K562 (cell line): ENCODE results near the gene MACF1. TPM values are rescaled to one million over a fixed set of nuclear protein-coding genes. Genes with fewer than 3 reads are reported as not detected.

Experiments used
- ATAC-seq: fragments of 200-7000 bp; cut with Tn5 transposase; 3 replicates; pipeline ENCODE4 v1.9.1; 2020; ENCODE audit warnings: moderate library complexity
- BruUV-seq: library from RNA; stranded (reverse); fragments of 400-500 nt; replicated peaks from 2 replicates; lab custom pipeline; 2021; lab: Mats Ljungman, UMichigan
- CTCF ChIA-PET: fragments of 300-600 bp; formaldehyde crosslinking; extraction: SDS; loops from one replicate; lab custom pipeline; 2021; ENCODE audit warnings: low intra/inter-chr PET ratio; lab: Yijun Ruan, JAX
- POLR2A ChIA-PET: fragments of 300-600, 350-650 bp; sonication (Branson Sonifier 250); formaldehyde crosslinking; extraction: SDS; loops from one replicate; lab custom pipeline; 2021; ENCODE audit warnings: antibody characterized with exemption, inconsistent platforms; lab: Yijun Ruan, JAX
- DNase-seq, 4 experiments: peaks; one replicate each; pipeline versions ENCODE4 v3.0.0 to v3.0.0-alpha.2; 2011 to 2018; ENCODE audit warnings: low spot score in 3 of 4, mixed read lengths in 3 of 4; ENCODE audit errors: extremely low read depth in 1 of 4
- FAIRE-seq: peaks from 2 replicates; lab custom pipeline; 2011; peaks lifted over from hg19 to GRCh38; lab: Jason Lieb, UNC
- H2AFZ ChIP-seq: 2 replicates; pipeline ENCODE4 v1.6.0; 2011; ENCODE audit warnings: low read depth, low read length, control low read depth, inconsistent platforms
- H3K27ac ChIP-seq: fragments of 200-600 bp; 3 replicates; pipeline ENCODE4 v1.8.0; 2011; ENCODE audit warnings: low read depth, mild to moderate bottlenecking, control low read depth, inconsistent platforms, low read length, moderate library complexity, mixed read lengths; ENCODE audit errors: extremely low read depth
- H3K27me3 ChIP-seq, 2 experiments: fragments of 300-600 bp in 1 of 2; 2 replicates in 1 of 2; 3 replicates in 1 of 2; pipeline versions ENCODE4 v1.6.0 to v1.8.0; 2011; ENCODE audit warnings: inconsistent platforms in 2 of 2, low read length in 2 of 2, mild to moderate bottlenecking in 1 of 2, mixed read lengths in 1 of 2, moderate library complexity in 1 of 2; ENCODE audit not compliant: control insufficient read depth in 2 of 2, insufficient read depth in 2 of 2
- H3K36me3 ChIP-seq: fragments of 300-600 bp; 3 replicates; pipeline ENCODE4 v1.8.0; 2011; ENCODE audit warnings: mild to moderate bottlenecking, low read length, inconsistent platforms; ENCODE audit not compliant: control insufficient read depth, insufficient read depth
- H3K4me1 ChIP-seq, 2 experiments: fragments of 200-600 bp in 1 of 2; replicated peaks in 1 of 2; 2 replicates in 1 of 2; 3 replicates in 1 of 2; pipeline versions ENCODE4 v1.5.1 to v1.8.0; 2011; ENCODE audit warnings: inconsistent platforms in 2 of 2, low read length in 2 of 2, mild to moderate bottlenecking in 1 of 2, mixed read lengths in 1 of 2, moderate library complexity in 1 of 2; ENCODE audit not compliant: control insufficient read depth in 2 of 2, insufficient read depth in 2 of 2
- H3K4me2 ChIP-seq: 2 replicates; pipeline ENCODE4 v1.6.1; 2011; ENCODE audit warnings: low read length, control low read depth, inconsistent platforms, mixed read lengths; ENCODE audit not compliant: insufficient read depth
- H3K4me3 ChIP-seq: fragments of 200-600 bp; sonication (generic), shearing (Covaris generic); 2 replicates; pipeline ENCODE4 v1.5.1; 2016; ENCODE audit warnings: control low read depth, inconsistent platforms
- H3K79me2 ChIP-seq: fragments of 200-600 bp; 3 replicates; pipeline ENCODE4 v1.8.0; 2011; ENCODE audit warnings: low read length, inconsistent platforms; ENCODE audit not compliant: control insufficient read depth, insufficient read depth
- H3K9ac ChIP-seq, 2 experiments: 2 replicates each; pipeline versions ENCODE4 v1.6.0 to v1.6.1; 2011; ENCODE audit warnings: low read depth in 2 of 2, low read length in 2 of 2, control low read depth in 1 of 2, inconsistent platforms in 1 of 2, mild to moderate bottlenecking in 1 of 2, mixed read lengths in 1 of 2; ENCODE audit not compliant: insufficient read depth in 1 of 2
- H3K9me1 ChIP-seq: one replicate; pipeline ENCODE4 v1.6.0; 2011; ENCODE audit warnings: inconsistent platforms, mild to moderate bottlenecking, low read length, moderate library complexity; ENCODE audit not compliant: control insufficient read depth, insufficient read depth
- H3K9me3 ChIP-seq: replicated peaks from 2 replicates; pipeline ENCODE4 v1.5.1; 2011; ENCODE audit warnings: low read depth, low read length, inconsistent platforms; ENCODE audit not compliant: control insufficient read depth, insufficient read depth
- H4K20me1 ChIP-seq: replicated peaks from 2 replicates; pipeline ENCODE4 v1.6.1; 2011; ENCODE audit warnings: low read length, inconsistent platforms, mixed read lengths; ENCODE audit not compliant: control insufficient read depth, insufficient read depth
- CUX1 ChIP-seq: fragments of 200-800 bp; sonication (Bioruptor generic); IDR thresholded peaks from 2 replicates; pipeline ENCODE4 v1.6.1; 2016; ENCODE audit warnings: missing genetic modification characterization, missing compliant biosample characterization
- ETV6 ChIP-seq, 3 experiments: fragments of 150-350 bp in 1 of 3; sonication (generic) in 1 of 3; formaldehyde crosslinking in 1 of 3; IDR thresholded peaks; 2 replicates each; pipeline versions ENCODE4 v1.6.1 to v1.8.0; 2014 to 2022; ENCODE audit warnings: borderline replicate concordance in 2 of 3, low read depth in 2 of 3, antibody characterized with exemption in 1 of 3, low read length in 1 of 3, mild to moderate bottlenecking in 1 of 3, missing genetic modification reagents in 1 of 3
- MEIS2 ChIP-seq: fragments of 450-650 bp; IDR thresholded peaks from 2 replicates; pipeline ENCODE4 v1.6.1; 2014; ENCODE audit warnings: mild to moderate bottlenecking; ENCODE audit not compliant: partially characterized antibody
- PBX2 ChIP-seq, 2 experiments: IDR thresholded peaks in 1 of 2; conservative IDR thresholded peaks in 1 of 2; 2 replicates each; pipeline ENCODE4 v1.6.1; 2016; ENCODE audit warnings: low read depth in 2 of 2, mild to moderate bottlenecking in 1 of 2, missing compliant biosample characterization in 1 of 2, missing genetic modification characterization in 1 of 2, moderate library complexity in 1 of 2
- TSHZ1 ChIP-seq: fragments of 250-450 bp; sonication (Bioruptor Pico); IDR thresholded peaks from 2 replicates; pipeline ENCODE4 v1.4.0; 2020; ENCODE audit warnings: mild to moderate bottlenecking, moderate library complexity
- ZNF512 ChIP-seq: IDR thresholded peaks from 2 replicates; pipeline ENCODE4 v1.6.1; 2016; ENCODE audit warnings: missing genetic modification characterization, missing compliant biosample characterization
- WGBS: fragments of 100-300 bp; shearing (Covaris generic); methylation state at CpG from one replicate; pipeline ENCODE4 v1.1.6; 2016; ENCODE audit warnings: low coverage, mixed read lengths; ENCODE audit not compliant: insufficient coverage; ENCODE audit errors: missing lambda C conversion rate; 5-methylcytosine and 5-hydroxymethylcytosine counted together
- in situ Hi-C: fragments of 300-500 bp; cut with MboI; formaldehyde crosslinking; loops from 4 replicates; pipeline ENCODE4 v1.15.0; 2018; ENCODE audit warnings: inconsistent platforms, mixed read lengths
- intact Hi-C: fragments of 100-400 bp; cut with micrococcal nuclease; formaldehyde crosslinking; loops from 2 replicates; pipeline ENCODE4 v1.14.2; 2022
- polyA plus RNA-seq, 8 experiments: library from polyadenylated mRNA; depleted of rRNA in 4 of 8; stranded (reverse) in 5 of 8; unstranded in 3 of 8; fragments of >200 nt; fragmentation: Nextera tagmentation in 2 of 8; fragmentation: Illumina TruSeq in 1 of 8; extraction: Ambion mirVana in 2 of 8; extraction: Trizol in 1 of 8; gene quantifications; 2 replicates each; pipeline versions ENCODE4 v1.2.1 to v1.2.3, GENCODE V29; 2011 to 2014; ENCODE audit warnings: inconsistent platforms in 1 of 8, missing spikeins in 1 of 8
- total RNA-seq, 7 experiments: library from RNA; depleted of rRNA in 6 of 7; stranded (reverse); fragments of >200 nt in 6 of 7; fragmentation: Illumina TruSeq in 2 of 7; extraction: Trizol in 2 of 7; gene quantifications; 2 replicates each; pipeline versions ENCODE4 v1.2.1 to v1.2.3, GENCODE V29; 2011 to 2021; ENCODE audit warnings: low replicate concordance in 1 of 7

MACF1 gene
- total and polyA plus RNA-seq, 9 of the 15 experiments (the other 6 are each of a cell fraction or from before 2014, with no cell fraction given): 13.2 to 232 (median 112) TPM

GRCh38 chr1:39394059-39394458, 189.6 kb downstream of the MACF1 start:
- H4K20me1 ChIP-seq: no peaks in the 10 kb centered on the region
- no peak for FAIRE-seq
- ATAC-seq: no peak
- no peak overlapping the region for H2AFZ ChIP-seq
- peaks cover 23% of the 10 kb centered on the region for H3K36me3 ChIP-seq
- in situ Hi-C loops: no loop called here
- H3K79me2 ChIP-seq: peaks cover 78% of the 10 kb centered on the region
- ChIA-PET POLR2A (interaction anchor here (0.6 to 2.1 kb wide), 2 partner anchors 8 to 16 kb away, joined by 3 to 12 read pairs; no protein-coding TSS in a partner anchor), CTCF (no interaction called here)
- H3K9me3 ChIP-seq: no peaks in the 10 kb centered on the region
- peak overlapping the region; percentile 44; the same call in 1 of the 3 replicates for H3K27ac ChIP-seq
- H3K4me3 ChIP-seq: no peak overlapping the region
- H3K9me1 ChIP-seq: peaks cover 3% of the 10 kb centered on the region
- peaks cover 34 to 81% of the 10 kb centered on the region in 2 experiments for H3K4me1 ChIP-seq
- no peak for DNase-seq
- 62% methylated on average over 6 of the region's 6 CpGs for WGBS
- BruUV-seq: no TSS peak
- no peak overlapping the region for H3K4me2 ChIP-seq
- H3K27me3 ChIP-seq: no peaks in the 10 kb centered on the region
- H3K9ac ChIP-seq: no peak overlapping the region
- intact Hi-C loops: no loop called here
- TF ChIP-seq PBX2 (CRISPR knock-in tag; IDR thresholded peaks at IDR 0.05; ENCODE audit: low read depth): no peak
- peak; percentile 95 for TF ChIP-seq PBX2 (tag; conservative IDR thresholded peaks at IDR 0.05; ENCODE audit: low read depth)
- 0 out of 2 replicates have a peak, but pooled peaks have one; percentile 65 for TF ChIP-seq TSHZ1
- 0 out of 2 replicates have a peak, but pooled peaks have one; percentile 24 for TF ChIP-seq ZNF512 (tag)
- TF ChIP-seq MEIS2: peak; percentile 89
- TF ChIP-seq CUX1: peak; percentile 98
- no peak for TF ChIP-seq ETV6 (IDR thresholded peaks at IDR 0.05; ENCODE audit: borderline replicate concordance in 1 of 2, low read depth in 2 of 2, low read length in 1 of 2)
- TF ChIP-seq ETV6 (CRISPR knock-in tag; IDR thresholded peaks at IDR 0.05; ENCODE audit: borderline replicate concordance): no peak
